NCI-H2029 treated with DMSO at 0.1 percent for 48 hours (cell line): ENCODE results near the gene FRMD3.

Source experiments
- DNase-seq: peaks from one replicate; lab custom pipeline; 2025; lab: John Stamatoyannopoulos, UW

The FRMD3 gene

DNA sequence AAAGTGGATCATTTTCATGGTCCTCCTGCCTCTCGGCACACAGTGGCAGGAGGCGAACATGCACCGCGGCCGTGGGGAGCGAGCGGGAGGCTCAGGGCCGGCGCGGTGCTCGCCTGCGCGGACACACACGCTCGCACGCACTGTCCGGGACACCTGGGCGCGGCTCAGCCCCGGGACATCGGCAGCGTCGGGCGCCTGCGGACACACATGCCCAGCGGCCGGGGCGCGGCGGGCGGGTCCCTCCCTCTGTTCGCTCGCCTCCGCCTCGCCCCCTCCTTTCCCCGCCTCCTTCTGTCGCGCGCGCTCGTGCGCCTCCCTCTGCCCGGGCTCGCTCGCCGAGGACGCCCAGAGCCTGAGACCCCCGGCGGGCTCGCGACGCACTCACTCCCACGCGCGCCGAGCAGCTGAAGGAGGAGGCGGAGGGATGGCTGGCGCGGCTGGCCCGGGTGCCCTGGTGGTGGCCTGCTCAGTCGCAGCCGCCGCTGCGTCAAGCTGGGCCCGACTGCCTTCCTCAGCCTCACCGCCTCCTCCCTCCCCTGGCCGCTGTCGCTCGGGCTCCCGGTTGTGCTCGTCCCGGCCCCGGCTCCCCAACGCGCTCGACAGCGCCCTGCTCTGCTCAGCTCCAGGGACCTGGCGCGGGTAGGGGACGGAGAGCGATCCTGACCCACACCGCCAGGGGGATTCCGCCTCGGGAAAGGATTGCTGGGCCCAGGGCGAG, at the start of gene FRMD3:
Gene FRMD3, minus strand, starts transcription at position 230 of the 718 bp plus-strand sequence. Its CDS starts 170 bp downstream, at position 60.
- peak; percentile 44 for DNase-seq

DNA sequence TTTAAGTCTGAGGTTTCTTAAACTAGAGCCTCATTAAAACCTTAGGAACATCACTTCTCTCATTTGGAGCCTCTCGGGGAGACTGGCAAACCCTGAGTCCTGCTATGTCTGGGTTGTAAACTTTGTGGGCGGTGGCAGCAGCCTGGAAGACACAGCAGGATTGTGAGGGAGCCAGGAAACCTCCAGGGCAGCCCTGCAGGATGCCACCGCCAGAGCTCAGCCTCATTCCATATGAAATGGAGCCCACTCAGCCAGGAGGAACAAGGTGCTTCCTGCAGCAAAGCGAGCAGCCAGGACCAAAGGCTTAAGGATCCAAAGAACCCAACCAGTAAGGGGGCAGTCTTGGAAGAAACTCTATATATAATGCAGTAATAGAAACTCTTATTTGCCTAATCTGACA, 46.8 kb upstream of the FRMD3 start:
- DNase-seq: no peak

DNA sequence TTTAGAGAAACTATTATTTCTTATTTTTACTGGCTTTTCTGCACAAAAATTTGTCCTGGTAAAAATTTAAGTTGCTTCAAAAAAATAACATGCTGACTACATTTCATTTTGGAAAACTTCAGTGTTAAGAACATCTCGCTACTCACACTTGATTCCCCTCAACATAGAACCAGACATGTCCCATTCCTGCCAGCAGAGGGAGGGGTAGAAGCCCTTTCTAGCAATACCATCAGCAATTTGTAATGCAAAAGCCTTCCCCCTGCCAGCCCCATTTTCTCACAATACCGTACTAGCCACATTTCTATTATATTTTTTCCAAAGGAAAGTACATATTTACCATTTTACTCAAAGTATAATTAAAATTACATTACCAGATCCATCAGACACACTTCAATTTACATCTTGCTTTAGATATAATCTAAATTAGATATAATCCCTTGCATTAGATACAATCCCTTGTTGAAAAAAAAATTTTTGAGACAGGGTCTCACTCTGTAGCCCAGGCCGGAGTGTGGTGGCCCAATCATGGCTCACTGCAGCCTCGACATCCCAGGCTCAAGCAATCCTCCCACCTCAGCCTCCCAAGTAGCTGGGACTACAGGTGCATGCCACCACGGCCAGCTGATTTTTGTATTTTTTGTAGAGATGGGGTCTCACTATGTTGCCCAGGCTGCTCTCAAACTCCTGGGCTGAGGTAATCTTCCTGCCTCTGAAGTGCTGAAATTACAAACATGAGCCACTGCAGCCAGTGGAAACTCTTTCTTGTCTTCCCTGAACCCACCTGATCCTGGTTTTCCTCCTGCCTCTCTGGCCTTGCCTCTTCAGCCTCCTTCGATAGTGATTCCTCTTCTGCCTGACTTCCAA, 45.2 kb upstream of the FRMD3 start:
- DNase-seq: no peak

DNA sequence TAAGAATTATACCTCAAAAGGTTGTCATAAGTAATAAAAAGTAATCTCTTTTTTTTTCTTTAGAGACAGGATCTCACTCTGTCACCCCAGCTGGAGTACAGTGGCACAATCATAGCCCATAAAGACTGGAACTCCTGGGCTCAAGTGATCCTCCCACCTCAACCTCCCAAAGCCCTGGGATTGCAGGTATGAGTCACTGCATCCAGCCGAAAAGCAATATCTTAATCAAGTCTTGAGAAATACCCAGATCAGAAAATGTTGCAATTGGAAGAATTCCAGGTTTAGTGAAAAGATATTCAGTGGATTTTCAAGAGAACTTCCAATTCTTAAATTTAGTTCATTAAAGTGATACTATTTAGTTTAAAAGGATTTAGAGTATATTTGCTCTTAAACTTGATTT, 43.8 kb upstream of the FRMD3 start:
- DNase-seq: no peak

DNA sequence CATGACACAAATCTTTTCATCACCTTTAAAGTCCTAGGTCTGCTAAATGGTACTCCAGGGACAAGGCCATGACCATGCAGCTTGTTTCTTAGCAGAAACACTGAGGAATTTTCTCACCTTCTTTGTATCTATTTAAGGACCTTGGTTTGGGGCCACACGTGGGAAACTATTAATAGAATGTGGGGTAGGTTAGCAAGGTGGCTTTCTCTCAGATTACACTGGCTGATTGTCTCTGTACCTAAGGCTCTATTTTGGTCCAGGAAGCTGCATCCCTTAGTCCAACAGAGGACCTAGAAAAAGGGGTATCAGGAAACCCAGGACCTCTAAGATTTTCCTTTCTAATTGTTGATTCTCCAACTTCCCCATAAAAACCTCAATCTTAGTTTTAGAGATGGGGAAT, 36.3 kb upstream of the FRMD3 start:
- no peak for DNase-seq

DNA sequence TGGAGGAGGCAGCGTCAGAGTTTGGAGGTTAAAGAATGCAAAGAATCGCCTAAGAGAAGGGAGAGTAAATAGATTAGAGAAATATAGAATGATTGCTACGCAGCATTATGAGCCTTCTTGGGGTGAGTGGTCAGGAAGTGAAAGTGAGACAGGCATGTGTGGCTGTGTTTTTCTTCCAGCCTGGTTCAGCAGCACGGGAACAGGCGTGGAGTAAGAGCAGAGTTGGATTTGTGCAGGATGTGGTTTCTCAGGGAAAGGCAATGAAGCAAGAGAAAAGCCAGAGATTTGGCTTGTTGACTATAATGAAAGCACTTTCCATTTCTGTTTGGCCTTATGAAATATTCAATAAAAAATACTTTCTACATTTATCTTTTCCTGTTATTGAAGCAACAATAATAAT, 34.3 kb upstream of the FRMD3 start:
- no peak for DNase-seq

DNA sequence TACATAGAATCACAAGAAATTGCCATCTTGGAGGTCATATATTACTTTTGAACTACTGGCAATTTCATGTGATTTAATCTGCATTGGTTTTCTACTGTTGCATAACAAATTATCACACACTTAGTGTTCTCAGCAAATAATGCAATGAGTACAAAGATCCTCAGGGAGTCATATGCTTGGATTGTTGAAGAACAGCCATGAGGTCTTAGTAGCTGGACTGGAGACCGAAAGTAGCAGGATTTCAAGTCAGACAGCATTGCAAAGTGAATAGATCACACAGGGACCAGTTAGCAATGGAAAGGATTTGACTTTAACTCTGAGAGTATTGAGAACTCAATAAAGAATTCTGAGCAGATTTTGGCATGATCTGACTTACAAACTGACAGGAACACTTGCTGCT, 32.2 kb upstream of the FRMD3 start:
- no peak for DNase-seq

DNA sequence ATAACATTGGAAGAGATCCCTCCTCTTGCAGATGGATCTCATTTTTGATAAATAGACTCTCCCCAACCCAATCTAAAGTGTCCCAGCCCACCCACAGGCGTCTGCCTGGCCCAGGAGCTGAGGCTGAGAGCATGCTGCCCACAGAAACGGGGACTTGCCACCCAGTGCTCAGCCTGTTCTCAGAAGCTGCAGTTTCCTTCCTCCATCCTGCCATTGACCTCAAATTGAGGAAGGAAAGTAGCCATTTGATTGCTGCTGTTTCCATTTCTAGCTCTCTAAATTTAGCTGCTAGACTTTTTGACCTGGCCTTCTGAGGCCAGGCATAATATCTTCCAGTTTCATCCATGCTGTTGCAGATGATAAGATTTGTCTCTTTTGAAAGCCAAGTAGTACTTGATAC, 31.1 kb upstream of the FRMD3 start:
- no peak for DNase-seq

DNA sequence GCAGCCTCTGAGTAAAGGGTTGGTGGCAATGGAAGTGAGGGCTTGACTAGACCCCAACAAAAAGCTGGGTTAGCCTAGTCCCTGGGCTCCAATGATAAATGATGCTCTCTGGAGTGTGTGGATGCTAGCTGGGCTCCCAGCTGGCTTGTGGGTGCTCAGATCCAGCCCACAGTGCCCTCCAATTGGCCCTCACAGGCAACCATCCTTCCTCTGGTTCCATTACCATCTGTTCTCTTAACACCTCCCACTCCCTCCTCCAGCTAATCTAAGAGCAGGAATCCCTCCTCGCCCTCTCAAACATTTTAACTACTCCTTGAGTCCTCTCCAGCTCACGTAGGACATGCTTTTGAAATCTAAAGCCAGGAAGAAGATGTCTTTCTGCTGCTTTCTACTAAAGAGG, 25.2 kb upstream of the FRMD3 start:
- DNase-seq: no peak

DNA sequence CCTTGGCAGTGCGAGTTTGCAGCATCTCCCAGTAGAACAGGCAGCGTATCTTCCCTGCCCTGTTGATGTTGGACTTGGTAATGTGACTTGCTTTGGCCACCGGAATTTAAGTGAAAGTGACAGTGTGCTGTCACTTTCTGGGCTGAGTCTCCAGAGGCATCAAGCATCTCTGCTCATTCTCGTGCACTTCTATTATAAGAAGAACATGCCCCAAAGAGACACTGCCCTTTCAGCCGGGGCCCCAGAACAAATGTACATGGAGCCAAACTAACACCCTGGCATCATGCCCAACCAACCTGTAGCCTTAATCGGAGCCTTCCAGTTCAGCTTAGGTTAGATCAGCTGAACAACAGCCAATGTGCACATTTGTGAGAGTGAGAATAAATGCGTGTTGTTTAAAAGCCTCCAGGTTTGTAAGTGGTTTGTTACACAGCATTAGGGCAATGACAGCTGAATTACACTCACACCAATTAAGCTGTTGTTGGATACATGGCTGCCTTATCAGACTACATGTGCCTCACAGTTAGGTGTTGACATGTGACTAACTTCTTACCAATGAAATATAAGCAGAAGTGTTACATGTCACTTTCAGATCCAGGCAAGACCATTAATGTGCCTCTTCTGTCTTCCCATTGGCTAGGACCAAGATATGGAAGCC, 22.1 kb upstream of the FRMD3 start:
- DNase-seq: no peak

DNA sequence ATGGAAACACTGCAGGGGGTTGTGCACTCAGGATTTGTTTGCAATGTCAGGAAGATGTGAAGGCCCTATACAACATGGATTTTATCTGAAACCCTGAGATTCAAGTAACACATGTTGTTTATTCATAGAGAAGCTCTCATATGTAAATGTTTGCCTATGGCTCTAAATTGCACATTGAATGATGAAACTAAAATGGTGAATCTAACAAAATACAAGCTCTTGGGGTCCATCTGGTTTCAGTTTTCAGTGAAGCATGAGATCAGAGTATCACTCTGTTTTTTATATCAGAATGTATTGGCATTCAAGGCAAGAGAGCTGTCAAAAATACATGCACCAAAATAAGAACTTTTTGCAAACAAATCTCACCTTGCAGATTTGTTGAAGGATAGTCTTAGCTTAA, 19.6 kb upstream of the FRMD3 start:
- DNase-seq: no peak

DNA sequence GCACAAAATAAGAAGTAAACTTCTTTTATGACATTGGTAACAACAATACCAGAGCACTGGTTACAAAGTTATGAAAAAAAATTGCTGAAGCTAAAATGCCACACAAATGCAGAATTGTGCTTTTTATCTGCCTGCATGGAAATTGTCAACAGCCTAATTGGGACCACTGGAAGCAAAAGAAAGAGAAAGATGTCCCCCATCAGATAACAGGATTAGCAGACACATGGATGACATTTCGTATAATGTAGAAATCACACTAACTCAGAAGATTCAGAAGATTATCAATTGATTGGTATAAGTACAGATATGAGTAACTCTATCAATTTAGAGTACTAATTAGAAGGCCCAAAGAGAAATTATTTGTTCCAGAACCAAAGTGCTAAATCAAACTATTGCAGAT, 19.1 kb upstream of the FRMD3 start:
- DNase-seq: no peak

DNA sequence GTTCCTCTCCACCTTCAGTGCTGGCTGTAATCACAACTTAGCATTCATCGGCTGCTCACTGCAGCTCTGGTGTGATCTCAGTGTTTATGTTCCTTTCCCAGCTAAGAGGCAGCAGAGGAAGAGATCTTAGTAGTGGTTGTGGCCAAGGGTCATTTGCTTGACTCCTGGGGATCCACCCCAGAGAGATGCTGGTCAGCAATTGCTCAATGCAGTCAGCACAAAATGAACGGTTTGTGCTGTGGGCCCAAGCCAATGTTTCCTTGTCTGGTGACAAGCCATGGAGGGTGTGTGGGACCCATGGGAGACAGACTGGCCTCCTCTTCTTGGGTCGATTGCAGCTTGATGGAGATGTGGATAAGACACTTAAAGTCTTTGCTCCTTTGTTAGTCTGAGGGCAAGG, 16.1 kb upstream of the FRMD3 start:
- DNase-seq: no peak

DNA sequence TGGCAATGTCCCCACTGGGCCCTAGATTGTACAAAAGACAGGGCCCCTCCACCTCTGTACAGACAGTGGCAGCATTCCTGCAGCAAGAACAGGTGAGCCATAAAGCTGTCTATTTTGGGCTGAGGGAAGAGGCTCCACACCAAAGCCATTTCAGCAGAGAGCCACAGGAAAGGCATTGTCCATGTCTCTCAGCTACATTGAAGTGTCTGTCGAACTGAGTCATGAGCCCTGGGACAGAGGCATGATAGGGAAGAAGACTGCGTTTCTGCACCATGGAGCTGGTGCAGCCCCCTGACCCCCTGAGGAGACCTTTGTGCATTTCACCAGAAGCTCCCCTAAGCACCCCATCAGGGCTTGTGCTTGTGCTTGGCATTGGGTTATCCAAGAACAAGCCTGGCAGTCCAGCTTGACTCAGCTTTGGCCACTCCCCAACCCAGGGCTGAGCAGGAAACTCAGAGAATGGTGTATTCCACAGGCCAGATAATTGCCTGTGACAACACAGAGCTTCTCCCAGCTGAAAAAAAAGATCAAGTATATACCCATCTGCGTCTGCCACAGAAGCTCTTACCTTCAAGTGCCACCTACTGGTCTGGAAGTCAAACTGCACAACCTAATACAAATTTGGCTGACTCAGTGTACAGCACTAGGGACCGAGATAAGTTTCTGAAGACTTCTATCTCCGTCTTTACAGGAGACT, 5.9 kb upstream of the FRMD3 start:
- DNase-seq: peak; percentile 72

DNA sequence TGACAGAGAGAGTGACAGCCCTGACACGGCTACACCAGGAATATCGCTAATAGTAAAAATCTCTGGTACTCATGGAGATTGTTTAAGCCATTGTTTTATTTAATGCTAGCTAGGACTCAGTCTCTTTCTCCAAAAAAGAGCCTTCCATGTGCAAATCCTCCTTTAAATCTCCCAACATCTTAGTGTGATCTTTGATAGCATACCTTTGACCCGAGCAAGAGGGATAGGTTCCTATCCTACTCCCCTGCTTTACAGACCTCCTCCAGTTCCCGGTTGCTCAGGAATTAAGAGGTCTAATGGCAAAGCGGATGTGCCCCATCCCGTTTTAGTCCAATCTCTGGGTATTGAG, 663 bp upstream of the FRMD3 start:
- DNase-seq: no peak

DNA sequence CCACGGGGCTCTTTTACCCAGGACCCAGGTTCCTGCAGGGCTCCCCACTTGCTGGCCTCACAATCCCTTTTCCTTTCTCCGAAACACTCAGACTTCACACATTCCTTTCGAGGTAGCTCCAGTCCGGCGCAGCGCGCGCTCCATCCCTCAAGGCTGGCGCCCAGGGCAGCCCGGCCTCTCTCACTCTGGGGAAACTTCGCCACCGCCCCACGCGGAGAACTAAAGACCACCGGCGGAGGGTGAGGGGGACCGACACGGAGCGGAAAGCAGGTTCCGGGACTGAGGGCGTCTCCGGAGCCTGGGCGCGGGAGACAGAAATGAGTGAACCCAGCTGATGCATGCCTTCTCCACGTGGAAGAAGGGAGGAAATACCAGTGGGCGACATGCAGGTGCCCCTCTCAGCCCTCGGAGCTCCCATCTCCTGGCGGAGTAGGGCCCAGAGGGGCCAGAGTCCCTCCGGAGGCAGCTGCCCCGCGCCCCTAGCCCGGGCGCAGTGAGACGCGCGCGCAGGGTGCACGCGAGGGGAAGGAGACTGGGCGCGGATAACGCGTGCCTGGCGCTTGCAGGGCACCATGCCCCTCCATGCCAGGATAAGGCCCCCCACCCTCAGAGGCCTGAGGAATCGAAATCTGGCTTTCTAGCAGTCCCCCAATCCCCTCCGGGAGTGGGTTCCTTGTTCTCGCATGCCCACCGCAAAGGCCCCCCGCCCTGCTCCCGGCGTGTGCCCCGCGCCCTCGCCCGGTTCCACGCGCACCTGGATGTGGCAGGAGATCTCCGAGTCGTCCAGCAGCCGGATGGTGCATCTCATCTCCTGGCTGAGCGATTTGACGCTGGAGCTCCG, 650 bp downstream of the FRMD3 start:
- DNase-seq: no peak

DNA sequence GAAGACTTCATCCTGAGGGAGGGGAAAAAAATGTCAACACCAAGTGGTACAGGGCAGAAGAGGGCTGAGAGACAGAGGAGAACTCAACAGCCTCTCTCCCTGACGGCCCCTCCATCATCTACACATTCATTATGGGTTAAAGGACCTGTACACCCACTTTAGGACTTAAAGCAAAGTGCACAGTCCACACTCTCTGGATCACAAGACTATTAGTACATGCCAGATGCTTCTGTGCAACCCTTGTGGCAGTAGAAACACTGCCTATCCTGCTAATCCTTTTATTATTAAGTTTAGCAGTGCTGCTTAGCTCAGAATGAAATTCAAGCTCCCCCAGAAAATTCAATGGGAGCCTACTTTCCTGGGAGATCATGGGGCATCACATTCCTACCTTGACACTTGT, 1.9 kb downstream of the FRMD3 start:
- no peak for DNase-seq

DNA sequence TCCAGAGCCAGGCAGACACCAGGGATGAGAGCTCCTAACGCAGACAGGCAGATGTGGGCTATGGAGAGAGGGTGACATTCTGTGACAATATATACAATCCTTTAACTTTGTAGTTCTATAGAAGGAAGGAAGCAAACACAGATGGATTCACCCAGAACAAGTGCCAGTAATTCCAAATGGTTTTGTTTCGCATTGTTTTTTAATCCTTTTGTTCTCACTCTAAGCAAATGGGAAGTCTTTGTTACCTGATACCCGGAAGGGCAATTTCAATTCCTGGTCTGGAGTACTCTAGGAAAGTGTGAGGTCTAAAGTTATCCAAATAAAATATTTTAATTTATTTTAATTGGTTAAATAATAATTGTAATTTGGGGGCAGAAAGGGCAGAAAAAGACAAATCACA, 2.5 kb downstream of the FRMD3 start:
- DNase-seq: peak; percentile 4

DNA sequence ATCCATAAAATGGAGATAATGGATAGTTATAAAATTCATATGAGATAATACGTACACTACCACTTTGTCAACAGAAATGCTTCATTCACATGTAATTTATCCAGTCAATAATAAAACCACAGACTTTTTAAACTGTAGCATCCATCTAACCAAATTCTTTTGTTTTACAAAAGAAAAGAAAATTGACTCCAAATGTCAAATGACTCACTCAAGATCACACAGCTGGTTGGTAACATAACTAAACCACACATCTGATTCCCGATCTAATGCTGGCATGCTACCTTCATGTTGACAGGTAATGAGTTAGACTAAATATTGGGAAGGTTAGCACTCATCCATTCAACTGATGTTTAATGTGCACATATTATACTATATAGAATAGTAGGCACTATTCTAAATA, 4.9 kb downstream of the FRMD3 start:
- no peak for DNase-seq

DNA sequence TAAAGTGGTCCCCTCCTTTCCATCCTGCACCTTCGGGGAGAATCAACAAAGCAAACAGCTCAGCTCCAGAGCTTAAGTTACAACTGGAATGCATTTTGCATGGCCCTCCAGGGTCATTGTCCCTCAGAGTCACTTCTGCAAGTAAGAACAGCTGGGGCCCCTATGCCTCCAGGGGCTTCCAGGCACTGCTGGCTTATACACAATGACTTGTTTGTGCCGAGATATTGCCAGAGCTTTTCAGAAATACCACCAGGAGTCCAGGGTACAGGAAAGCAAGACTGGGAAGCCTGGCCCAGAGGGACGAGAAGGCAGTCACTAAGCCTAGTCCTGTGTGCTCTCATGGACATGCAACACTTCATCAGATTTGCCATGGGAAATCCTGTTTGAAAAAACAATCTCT, 11.3 kb downstream of the FRMD3 start:
- DNase-seq: no peak

DNA sequence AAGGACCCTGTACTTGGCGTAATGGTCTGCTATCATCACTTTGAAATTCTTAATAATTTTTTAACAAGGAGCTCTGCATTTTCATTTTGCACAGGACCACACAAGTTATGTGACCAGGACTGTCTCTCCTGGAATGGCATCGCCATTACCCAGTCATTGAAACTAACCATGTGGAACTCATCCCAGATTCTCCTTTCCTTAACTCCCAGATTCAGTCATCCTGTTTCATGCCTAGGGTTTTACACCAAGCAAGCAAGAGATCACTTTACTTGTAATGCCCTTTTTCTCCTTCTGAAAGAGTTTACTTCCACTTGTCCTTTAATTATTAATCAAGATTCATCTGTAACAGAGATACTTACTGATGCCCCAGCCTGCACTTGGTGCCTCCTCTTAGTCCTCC, 12.0 kb downstream of the FRMD3 start:
- no peak for DNase-seq

DNA sequence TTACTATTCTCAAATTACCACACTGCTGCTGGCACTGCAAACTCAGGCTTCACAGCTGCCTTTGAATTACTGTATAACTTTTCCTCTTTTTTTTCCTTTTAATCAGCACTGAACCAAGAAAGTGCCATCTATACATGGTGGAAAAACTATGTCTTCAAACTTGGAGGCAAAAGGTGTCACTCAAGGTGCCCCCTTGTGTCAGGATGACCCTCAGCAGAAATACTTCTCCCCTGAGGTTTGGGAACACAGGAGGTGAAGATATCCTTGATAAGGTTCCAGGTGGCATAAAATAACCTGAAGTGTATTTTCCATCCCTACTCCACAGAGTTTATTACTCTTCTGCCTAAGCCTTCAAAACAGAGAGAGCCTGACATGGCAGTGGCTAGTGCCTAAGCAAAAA, 14.5 kb downstream of the FRMD3 start:
- no peak for DNase-seq
